ENCODE measurements around the gene PLA2G4D. TPM values are rescaled to one million over a fixed set of nuclear protein-coding genes. Genes with fewer than 3 reads are reported as not detected.

The PLA2G4D gene
- total and polyA plus RNA-seq, 2 experiments from 2014 or later = 0.07 to 0.15 TPM

GRCh38 chr15:42060477-42060763 lies 33.9 kb downstream of the PLA2G4D start (continued):
- TF ChIP-seq ZNF462 (CRISPR knock-in tag; IDR thresholded peaks at IDR 0.05) (no peak), POLR2AphosphoS5 (IDR thresholded peaks at IDR 0.05; ENCODE audit: low read depth) (no peak), EZH2phosphoT487 (IDR thresholded peaks at IDR 0.05; ENCODE audit: unreplicated experiment) (no peak), NANOG (IDR thresholded peaks at IDR 0.05; ENCODE audit: borderline replicate concordance) (no peak), JUNB (IDR thresholded peaks at IDR 0.05; ENCODE audit: unreplicated experiment) (no peak), ZNF114 (CRISPR knock-in tag; IDR thresholded peaks at IDR 0.05) (no peak), EZH2 (IDR thresholded peaks at IDR 0.05; ENCODE audit: low read depth, unreplicated experiment) (no peak), REST (IDR thresholded peaks at IDR 0.05; ENCODE audit: unreplicated experiment) (no peak), ZNF331 (CRISPR knock-in tag; IDR thresholded peaks at IDR 0.05; ENCODE audit: low read depth) (no peak), STAT1 (IDR thresholded peaks at IDR 0.05; ENCODE audit: unreplicated experiment) (no peak), ETS1 (IDR thresholded peaks at IDR 0.05) (no peak)
